HG03097 (cell line): ENCODE results near the gene C5.
A peak's percentile ranks its signal among the peaks of the same experiment; 100 is the strongest.

Experiments
- ATAC-seq: cut with Tn5 transposase; IDR thresholded peaks from one replicate; pipeline ENCODE4 v1.9.1; 2021; ENCODE audit not compliant: unreplicated experiment, low FRiP score

Gene C5

GRCh38 chr9:120946259-120946658 is 103.8 kb downstream of the C5 start:
- no peak for ATAC-seq

- ATAC-seq, result no peak
Measured at GRCh38 chr9:120944948-120945347, 105.1 kb downstream of the C5 start.

GRCh38 chr9:120944434-120944843 is 105.6 kb downstream of the C5 start:
- peak; percentile 80 for ATAC-seq

- no peak for ATAC-seq
Measured at GRCh38 chr9:120942186-120943001, 107.7 kb downstream of the C5 start.

GRCh38 chr9:120941046-120941770 is 108.9 kb downstream of the C5 start:
- no peak for ATAC-seq

- no peak for ATAC-seq
Measured at GRCh38 chr9:120940573-120940972, 109.5 kb downstream of the C5 start.

- ATAC-seq, result no peak
Measured at GRCh38 chr9:120938851-120939250, 111.2 kb downstream of the C5 start.

GRCh38 chr9:120937596-120937995 is 112.5 kb downstream of the C5 start:
- no peak for ATAC-seq

- ATAC-seq, result no peak
Measured at GRCh38 chr9:120937127-120937526, 112.9 kb downstream of the C5 start.

GRCh38 chr9:120936764-120937122 is 113.3 kb downstream of the C5 start:
- ATAC-seq, result no peak

GRCh38 chr9:120936011-120936763 is 113.9 kb downstream of the C5 start:
- no peak for ATAC-seq

GRCh38 chr9:120935383-120935857 is 114.7 kb downstream of the C5 start:
- ATAC-seq, result no peak

- ATAC-seq, result no peak
Measured at GRCh38 chr9:120934281-120934680, 115.8 kb downstream of the C5 start.

GRCh38 chr9:120933310-120934055 is 116.6 kb downstream of the C5 start:
- no peak for ATAC-seq

GRCh38 chr9:120932086-120932823 is 117.8 kb downstream of the C5 start:
- ATAC-seq, result no peak

- peak; percentile 41 for ATAC-seq
Measured at GRCh38 chr9:120931231-120932085, 118.6 kb downstream of the C5 start.

GRCh38 chr9:120929229-120929791 is 120.8 kb downstream of the C5 start:
- no peak for ATAC-seq

- ATAC-seq, result peak; percentile 38
Measured at GRCh38 chr9:120928483-120929228, 121.4 kb downstream of the C5 start.
